K562 (cell line): Measurements from ENCODE around the gene INS. TPM values are rescaled to one million over a fixed set of nuclear protein-coding genes. Genes with fewer than 3 reads are reported as not detected.

Experiments
- ATAC-seq: fragments of 200-7000 bp; cut with Tn5 transposase; 3 replicates; pipeline ENCODE4 v1.9.1; 2020; ENCODE audit warnings: moderate library complexity
- BruUV-seq: library from RNA; stranded (reverse); fragments of 400-500 nt; replicated peaks from 2 replicates; lab custom pipeline; 2021; lab: Mats Ljungman, UMichigan
- CTCF ChIA-PET: fragments of 300-600 bp; formaldehyde crosslinking; extraction: SDS; loops from one replicate; lab custom pipeline; 2021; ENCODE audit warnings: low intra/inter-chr PET ratio; lab: Yijun Ruan, JAX
- POLR2A ChIA-PET: fragments of 300-600, 350-650 bp; sonication (Branson Sonifier 250); formaldehyde crosslinking; extraction: SDS; loops from one replicate; lab custom pipeline; 2021; ENCODE audit warnings: antibody characterized with exemption, inconsistent platforms; lab: Yijun Ruan, JAX
- DNase-seq, 4 experiments: peaks; one replicate each; pipeline versions ENCODE4 v3.0.0 to v3.0.0-alpha.2; 2011 to 2018; ENCODE audit warnings: low spot score in 3 of 4, mixed read lengths in 3 of 4; ENCODE audit errors: extremely low read depth in 1 of 4
- FAIRE-seq: peaks from 2 replicates; lab custom pipeline; 2011; peaks lifted over from hg19 to GRCh38; lab: Jason Lieb, UNC
- H2AFZ ChIP-seq: 2 replicates; pipeline ENCODE4 v1.6.0; 2011; ENCODE audit warnings: low read depth, low read length, control low read depth, inconsistent platforms
- H3K27ac ChIP-seq: fragments of 200-600 bp; 3 replicates; pipeline ENCODE4 v1.8.0; 2011; ENCODE audit warnings: low read depth, mild to moderate bottlenecking, control low read depth, inconsistent platforms, low read length, moderate library complexity, mixed read lengths; ENCODE audit errors: extremely low read depth
- H3K27me3 ChIP-seq, 2 experiments: fragments of 300-600 bp in 1 of 2; 2 replicates in 1 of 2; 3 replicates in 1 of 2; pipeline versions ENCODE4 v1.6.0 to v1.8.0; 2011; ENCODE audit warnings: inconsistent platforms in 2 of 2, low read length in 2 of 2, mild to moderate bottlenecking in 1 of 2, mixed read lengths in 1 of 2, moderate library complexity in 1 of 2; ENCODE audit not compliant: control insufficient read depth in 2 of 2, insufficient read depth in 2 of 2
- H3K36me3 ChIP-seq: fragments of 300-600 bp; 3 replicates; pipeline ENCODE4 v1.8.0; 2011; ENCODE audit warnings: mild to moderate bottlenecking, low read length, inconsistent platforms; ENCODE audit not compliant: control insufficient read depth, insufficient read depth
- H3K4me1 ChIP-seq, 2 experiments: fragments of 200-600 bp in 1 of 2; replicated peaks in 1 of 2; 2 replicates in 1 of 2; 3 replicates in 1 of 2; pipeline versions ENCODE4 v1.5.1 to v1.8.0; 2011; ENCODE audit warnings: inconsistent platforms in 2 of 2, low read length in 2 of 2, mild to moderate bottlenecking in 1 of 2, mixed read lengths in 1 of 2, moderate library complexity in 1 of 2; ENCODE audit not compliant: control insufficient read depth in 2 of 2, insufficient read depth in 2 of 2
- H3K4me2 ChIP-seq: 2 replicates; pipeline ENCODE4 v1.6.1; 2011; ENCODE audit warnings: low read length, control low read depth, inconsistent platforms, mixed read lengths; ENCODE audit not compliant: insufficient read depth
- H3K4me3 ChIP-seq: fragments of 200-600 bp; sonication (generic), shearing (Covaris generic); 2 replicates; pipeline ENCODE4 v1.5.1; 2016; ENCODE audit warnings: control low read depth, inconsistent platforms
- H3K79me2 ChIP-seq: fragments of 200-600 bp; 3 replicates; pipeline ENCODE4 v1.8.0; 2011; ENCODE audit warnings: low read length, inconsistent platforms; ENCODE audit not compliant: control insufficient read depth, insufficient read depth
- H3K9ac ChIP-seq, 2 experiments: 2 replicates each; pipeline versions ENCODE4 v1.6.0 to v1.6.1; 2011; ENCODE audit warnings: low read depth in 2 of 2, low read length in 2 of 2, control low read depth in 1 of 2, inconsistent platforms in 1 of 2, mild to moderate bottlenecking in 1 of 2, mixed read lengths in 1 of 2; ENCODE audit not compliant: insufficient read depth in 1 of 2
- H3K9me1 ChIP-seq: one replicate; pipeline ENCODE4 v1.6.0; 2011; ENCODE audit warnings: inconsistent platforms, mild to moderate bottlenecking, low read length, moderate library complexity; ENCODE audit not compliant: control insufficient read depth, insufficient read depth
- H3K9me3 ChIP-seq: replicated peaks from 2 replicates; pipeline ENCODE4 v1.5.1; 2011; ENCODE audit warnings: low read depth, low read length, inconsistent platforms; ENCODE audit not compliant: control insufficient read depth, insufficient read depth
- H4K20me1 ChIP-seq: replicated peaks from 2 replicates; pipeline ENCODE4 v1.6.1; 2011; ENCODE audit warnings: low read length, inconsistent platforms, mixed read lengths; ENCODE audit not compliant: control insufficient read depth, insufficient read depth
- AFF4 ChIP-seq: sonication (generic); formaldehyde crosslinking; IDR thresholded peaks from 2 replicates; pipeline ENCODE4 v1.8.0; 2023; ENCODE audit warnings: mild to moderate bottlenecking, missing genetic modification reagents
- EGR1 ChIP-seq: fragments of 450-650 bp; conservative IDR thresholded peaks from 2 replicates; pipeline ENCODE4 v1.6.1; 2017; ENCODE audit warnings: mild to moderate bottlenecking
- RERE ChIP-seq: sonication (generic); formaldehyde crosslinking; IDR thresholded peaks from 2 replicates; pipeline ENCODE4 v1.8.0; 2023; ENCODE audit warnings: missing genetic modification reagents, mild to moderate bottlenecking, borderline replicate concordance
- WGBS: fragments of 100-300 bp; shearing (Covaris generic); methylation state at CpG from one replicate; pipeline ENCODE4 v1.1.6; 2016; ENCODE audit warnings: low coverage, mixed read lengths; ENCODE audit not compliant: insufficient coverage; ENCODE audit errors: missing lambda C conversion rate; 5-methylcytosine and 5-hydroxymethylcytosine counted together
- in situ Hi-C: fragments of 300-500 bp; cut with MboI; formaldehyde crosslinking; loops from 4 replicates; pipeline ENCODE4 v1.15.0; 2018; ENCODE audit warnings: inconsistent platforms, mixed read lengths
- intact Hi-C: fragments of 100-400 bp; cut with micrococcal nuclease; formaldehyde crosslinking; loops from 2 replicates; pipeline ENCODE4 v1.14.2; 2022
- polyA plus RNA-seq, 8 experiments: library from polyadenylated mRNA; depleted of rRNA in 4 of 8; stranded (reverse) in 5 of 8; unstranded in 3 of 8; fragments of >200 nt; fragmentation: Nextera tagmentation in 2 of 8; fragmentation: Illumina TruSeq in 1 of 8; extraction: Ambion mirVana in 2 of 8; extraction: Trizol in 1 of 8; gene quantifications; 2 replicates each; pipeline versions ENCODE4 v1.2.1 to v1.2.3, GENCODE V29; 2011 to 2014; ENCODE audit warnings: inconsistent platforms in 1 of 8, missing spikeins in 1 of 8
- total RNA-seq, 7 experiments: library from RNA; depleted of rRNA in 6 of 7; stranded (reverse); fragments of >200 nt in 6 of 7; fragmentation: Illumina TruSeq in 2 of 7; extraction: Trizol in 2 of 7; gene quantifications; 2 replicates each; pipeline versions ENCODE4 v1.2.1 to v1.2.3, GENCODE V29; 2011 to 2021; ENCODE audit warnings: low replicate concordance in 1 of 7

INS gene
- total and polyA plus RNA-seq, 9 of the 15 experiments (the other 6 are each of a cell fraction or from before 2014, with no cell fraction given): not detected

GRCh38 chr11:2205214-2205720 lies 44.3 kb upstream of the INS start:
- DNase-seq (no peak), ATAC-seq (no peak), FAIRE-seq (no peak)
- intact Hi-C loops: no loop called here
- no peaks in the 10 kb centered on the region; the same call in none of the 2 replicates for H4K20me1 ChIP-seq
- H3K4me1 ChIP-seq: peaks cover 0 to 29% of the 10 kb centered on the region in 2 experiments; a peak in 2 of 5 replicates
- H2AFZ ChIP-seq: no peak overlapping the region
- no peaks in the 10 kb centered on the region for H3K9me1 ChIP-seq
- no peaks in the 10 kb centered on the region for H3K36me3 ChIP-seq
- CTCF ChIA-PET: no interaction called here
- TF ChIP-seq RERE (CRISPR knock-in tag): no peak
- no peak for TF ChIP-seq EGR1
- no peak for TF ChIP-seq AFF4
- WGBS: no CpG with 5 or more reads among the region's 1 CpG
- no peak overlapping the region for H3K4me3 ChIP-seq
- H3K4me2 ChIP-seq: no peak overlapping the region
- H3K9me3 ChIP-seq: no peaks in the 10 kb centered on the region
- POLR2A ChIA-PET: no interaction called here
- BruUV-seq: no TSS peak
- H3K27ac ChIP-seq: no peak overlapping the region
- peaks cover 12 to 36% of the 10 kb centered on the region in 2 experiments for H3K27me3 ChIP-seq
- H3K79me2 ChIP-seq: no peaks in the 10 kb centered on the region
- H3K9ac ChIP-seq: no peak overlapping the region
- in situ Hi-C loops: loop anchor here (10.0 kb wide), 1 partner anchor 310 kb away; no protein-coding TSS in a partner anchor
